HepG2 (cell line): Measurements from ENCODE around the gene PEPD. TPM values are rescaled to one million over a fixed set of nuclear protein-coding genes. Genes with fewer than 3 reads are reported as not detected.
A peak's percentile ranks its signal among the peaks of the same experiment; 100 is the strongest.

ENCODE experiments used
- ARNT ChIP-seq: fragments of 450-650 bp; IDR thresholded peaks from 2 replicates; pipeline ENCODE4 v1.6.1; 2017
- ARNT2 ChIP-seq: sonication (generic); formaldehyde crosslinking; IDR thresholded peaks from 2 replicates; pipeline ENCODE4 v1.8.0; 2022; ENCODE audit warnings: mild to moderate bottlenecking, low read depth, missing genetic modification reagents, moderate library complexity
- CENPX ChIP-seq: sonication (generic); formaldehyde crosslinking; IDR thresholded peaks from 2 replicates; pipeline ENCODE4 v1.9.0; 2021; ENCODE audit warnings: mild to moderate bottlenecking, missing genetic modification reagents, moderate library complexity
- CHCHD3 ChIP-seq: sonication (generic); formaldehyde crosslinking; IDR thresholded peaks from 2 replicates; pipeline ENCODE4 v1.8.0; 2022; ENCODE audit warnings: mild to moderate bottlenecking, missing genetic modification reagents, moderate library complexity
- ETV5 ChIP-seq: IDR thresholded peaks from 2 replicates; pipeline ENCODE4 v1.6.1; 2018; ENCODE audit warnings: missing biosample characterization, missing genetic modification reagents, inconsistent platforms, borderline replicate concordance
- FOSL2 ChIP-seq: sonication (generic); formaldehyde crosslinking; IDR thresholded peaks from 2 replicates; pipeline ENCODE4 v1.4.0; 2020; ENCODE audit warnings: missing genetic modification reagents
- IRF2 ChIP-seq: IDR thresholded peaks from 2 replicates; pipeline ENCODE4 v1.6.1; 2018; ENCODE audit warnings: missing genetic modification reagents, missing compliant biosample characterization
- IRX3 ChIP-seq: sonication (generic); formaldehyde crosslinking; IDR thresholded peaks from 2 replicates; pipeline ENCODE4 v1.8.1; 2023; ENCODE audit warnings: mild to moderate bottlenecking, low read depth, missing genetic modification reagents, borderline replicate concordance
- MTA3 ChIP-seq: sonication (generic); formaldehyde crosslinking; IDR thresholded peaks from 2 replicates; pipeline ENCODE4 v1.4.0; 2020; ENCODE audit warnings: missing genetic modification reagents
- MTF2 ChIP-seq: sonication (generic); formaldehyde crosslinking; IDR thresholded peaks from 2 replicates; pipeline ENCODE4 v1.5.0; 2020; ENCODE audit warnings: missing genetic modification reagents, borderline replicate concordance
- NR2F2 ChIP-seq: IDR thresholded peaks from 2 replicates; pipeline ENCODE4 v1.6.1; 2012; ENCODE audit warnings: low read depth, inconsistent platforms, borderline replicate concordance
- SP140L ChIP-seq: sonication (generic); formaldehyde crosslinking; IDR thresholded peaks from 2 replicates; pipeline ENCODE4 v1.4.0; 2020; ENCODE audit warnings: missing genetic modification reagents, borderline replicate concordance
- THYN1 ChIP-seq: sonication (generic); formaldehyde crosslinking; IDR thresholded peaks from 2 replicates; pipeline ENCODE4 v1.8.1; 2023; ENCODE audit warnings: low read depth, mild to moderate bottlenecking, moderate library complexity, missing genetic modification reagents, borderline replicate concordance
- ZFP82 ChIP-seq: sonication (generic); formaldehyde crosslinking; IDR thresholded peaks from 2 replicates; pipeline ENCODE4 v1.5.1; 2020; ENCODE audit warnings: mild to moderate bottlenecking, missing genetic modification reagents, borderline replicate concordance
- ZNF235 ChIP-seq: sonication (generic); formaldehyde crosslinking; IDR thresholded peaks from 2 replicates; pipeline ENCODE4 v1.8.1; 2023; ENCODE audit warnings: mild to moderate bottlenecking, missing genetic modification reagents, borderline replicate concordance
- ZNF75D ChIP-seq: sonication (generic); formaldehyde crosslinking; IDR thresholded peaks from 2 replicates; pipeline ENCODE4 v1.8.1; 2023; ENCODE audit warnings: missing genetic modification reagents, mild to moderate bottlenecking, borderline replicate concordance
- ZNF850 ChIP-seq: sonication (generic); formaldehyde crosslinking; conservative IDR thresholded peaks from 2 replicates; pipeline ENCODE4 v1.9.0; 2021; ENCODE audit warnings: mild to moderate bottlenecking, missing genetic modification reagents
- polyA plus RNA-seq, 8 experiments: library from polyadenylated mRNA; depleted of rRNA in 3 of 8; stranded (reverse) in 7 of 8; unstranded in 1 of 8; fragments of >200 nt; fragmentation: Illumina TruSeq in 4 of 8; extraction: Trizol in 4 of 8; gene quantifications; 2 replicates each; pipeline versions ENCODE4 v1.2.1 to v1.2.3, GENCODE V29; 2011 to 2016; ENCODE audit warnings: low read depth in 4 of 8, missing spikeins in 1 of 8, mixed read lengths in 1 of 8; ENCODE audit not compliant: insufficient read depth in 1 of 8
- total RNA-seq, 5 experiments: library from RNA; depleted of rRNA; stranded (reverse); fragments of >200 nt; fragmentation: Illumina TruSeq; extraction: Trizol; gene quantifications; 2 replicates each; pipeline ENCODE4 v1.2.3, GENCODE V29; 2016; ENCODE audit warnings: low read depth in 1 of 5
- TF ChIP-seq, protein P1 (sequence below): IDR thresholded peaks from 2 replicates; pipeline ENCODE4 v1.6.1; 2012; ENCODE audit warnings: low read length, improper control_type of control experiment
- TF ChIP-seq, protein P2 (sequence below): sonication (generic); formaldehyde crosslinking; IDR thresholded peaks from 2 replicates; pipeline ENCODE4 v1.4.0; 2020; ENCODE audit warnings: missing genetic modification reagents
- TF ChIP-seq, protein P3 (sequence below): sonication (generic); formaldehyde crosslinking; IDR thresholded peaks from 2 replicates; pipeline ENCODE4 v1.8.0; 2022; ENCODE audit warnings: mild to moderate bottlenecking, missing genetic modification reagents, borderline replicate concordance

Gene PEPD
- total and polyA plus RNA-seq, 2 of the 13 experiments (the other 11 are each of a cell fraction or from before 2014, with no cell fraction given) = 60.7 to 75.1 TPM

- TF ChIP-seq, protein P1, sequence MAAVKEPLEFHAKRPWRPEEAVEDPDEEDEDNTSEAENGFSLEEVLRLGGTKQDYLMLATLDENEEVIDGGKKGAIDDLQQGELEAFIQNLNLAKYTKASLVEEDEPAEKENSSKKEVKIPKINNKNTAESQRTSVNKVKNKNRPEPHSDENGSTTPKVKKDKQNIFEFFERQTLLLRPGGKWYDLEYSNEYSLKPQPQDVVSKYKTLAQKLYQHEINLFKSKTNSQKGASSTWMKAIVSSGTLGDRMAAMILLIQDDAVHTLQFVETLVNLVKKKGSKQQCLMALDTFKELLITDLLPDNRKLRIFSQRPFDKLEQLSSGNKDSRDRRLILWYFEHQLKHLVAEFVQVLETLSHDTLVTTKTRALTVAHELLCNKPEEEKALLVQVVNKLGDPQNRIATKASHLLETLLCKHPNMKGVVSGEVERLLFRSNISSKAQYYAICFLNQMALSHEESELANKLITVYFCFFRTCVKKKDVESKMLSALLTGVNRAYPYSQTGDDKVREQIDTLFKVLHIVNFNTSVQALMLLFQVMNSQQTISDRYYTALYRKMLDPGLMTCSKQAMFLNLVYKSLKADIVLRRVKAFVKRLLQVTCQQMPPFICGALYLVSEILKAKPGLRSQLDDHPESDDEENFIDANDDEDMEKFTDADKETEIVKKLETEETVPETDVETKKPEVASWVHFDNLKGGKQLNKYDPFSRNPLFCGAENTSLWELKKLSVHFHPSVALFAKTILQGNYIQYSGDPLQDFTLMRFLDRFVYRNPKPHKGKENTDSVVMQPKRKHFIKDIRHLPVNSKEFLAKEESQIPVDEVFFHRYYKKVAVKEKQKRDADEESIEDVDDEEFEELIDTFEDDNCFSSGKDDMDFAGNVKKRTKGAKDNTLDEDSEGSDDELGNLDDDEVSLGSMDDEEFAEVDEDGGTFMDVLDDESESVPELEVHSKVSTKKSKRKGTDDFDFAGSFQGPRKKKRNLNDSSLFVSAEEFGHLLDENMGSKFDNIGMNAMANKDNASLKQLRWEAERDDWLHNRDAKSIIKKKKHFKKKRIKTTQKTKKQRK = no peak
- TF ChIP-seq ARNT (no peak), CENPX (CRISPR knock-in tag) (no peak), ETV5 (CRISPR knock-in tag) (no peak; the same call in 1 of the 2 replicates), ZNF235 (CRISPR knock-in tag) (peak; percentile 97; the same call in 1 of the 2 replicates), IRX3 (peak; percentile 99), IRF2 (peak; percentile 93), MTF2 (CRISPR knock-in tag) (peak; percentile 97), ARNT2 (CRISPR knock-in tag) (peak; percentile 100), ZNF850 (0 out of 2 replicates have a peak, but pooled peaks have one; percentile 74), SP140L (peak; percentile 83; the same call in 1 of the 2 replicates), ZFP82 (CRISPR knock-in tag) (peak; percentile 77; the same call in 1 of the 2 replicates), MTA3 (CRISPR knock-in tag) (no peak), ZNF75D (CRISPR knock-in tag) (0 out of 2 replicates have a peak, but pooled peaks have one; percentile 94), NR2F2 (peak; percentile 60; the same call in 1 of the 2 replicates), THYN1 (peak; percentile 46; the same call in 1 of the 2 replicates), FOSL2 (CRISPR knock-in tag) (peak; percentile 79), CHCHD3 (CRISPR knock-in tag) (peak; percentile 98)
- TF ChIP-seq, protein P2, sequence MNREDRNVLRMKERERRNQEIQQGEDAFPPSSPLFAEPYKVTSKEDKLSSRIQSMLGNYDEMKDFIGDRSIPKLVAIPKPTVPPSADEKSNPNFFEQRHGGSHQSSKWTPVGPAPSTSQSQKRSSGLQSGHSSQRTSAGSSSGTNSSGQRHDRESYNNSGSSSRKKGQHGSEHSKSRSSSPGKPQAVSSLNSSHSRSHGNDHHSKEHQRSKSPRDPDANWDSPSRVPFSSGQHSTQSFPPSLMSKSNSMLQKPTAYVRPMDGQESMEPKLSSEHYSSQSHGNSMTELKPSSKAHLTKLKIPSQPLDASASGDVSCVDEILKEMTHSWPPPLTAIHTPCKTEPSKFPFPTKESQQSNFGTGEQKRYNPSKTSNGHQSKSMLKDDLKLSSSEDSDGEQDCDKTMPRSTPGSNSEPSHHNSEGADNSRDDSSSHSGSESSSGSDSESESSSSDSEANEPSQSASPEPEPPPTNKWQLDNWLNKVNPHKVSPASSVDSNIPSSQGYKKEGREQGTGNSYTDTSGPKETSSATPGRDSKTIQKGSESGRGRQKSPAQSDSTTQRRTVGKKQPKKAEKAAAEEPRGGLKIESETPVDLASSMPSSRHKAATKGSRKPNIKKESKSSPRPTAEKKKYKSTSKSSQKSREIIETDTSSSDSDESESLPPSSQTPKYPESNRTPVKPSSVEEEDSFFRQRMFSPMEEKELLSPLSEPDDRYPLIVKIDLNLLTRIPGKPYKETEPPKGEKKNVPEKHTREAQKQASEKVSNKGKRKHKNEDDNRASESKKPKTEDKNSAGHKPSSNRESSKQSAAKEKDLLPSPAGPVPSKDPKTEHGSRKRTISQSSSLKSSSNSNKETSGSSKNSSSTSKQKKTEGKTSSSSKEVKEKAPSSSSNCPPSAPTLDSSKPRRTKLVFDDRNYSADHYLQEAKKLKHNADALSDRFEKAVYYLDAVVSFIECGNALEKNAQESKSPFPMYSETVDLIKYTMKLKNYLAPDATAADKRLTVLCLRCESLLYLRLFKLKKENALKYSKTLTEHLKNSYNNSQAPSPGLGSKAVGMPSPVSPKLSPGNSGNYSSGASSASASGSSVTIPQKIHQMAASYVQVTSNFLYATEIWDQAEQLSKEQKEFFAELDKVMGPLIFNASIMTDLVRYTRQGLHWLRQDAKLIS (CRISPR knock-in tag) = no peak
- TF ChIP-seq, protein P3, sequence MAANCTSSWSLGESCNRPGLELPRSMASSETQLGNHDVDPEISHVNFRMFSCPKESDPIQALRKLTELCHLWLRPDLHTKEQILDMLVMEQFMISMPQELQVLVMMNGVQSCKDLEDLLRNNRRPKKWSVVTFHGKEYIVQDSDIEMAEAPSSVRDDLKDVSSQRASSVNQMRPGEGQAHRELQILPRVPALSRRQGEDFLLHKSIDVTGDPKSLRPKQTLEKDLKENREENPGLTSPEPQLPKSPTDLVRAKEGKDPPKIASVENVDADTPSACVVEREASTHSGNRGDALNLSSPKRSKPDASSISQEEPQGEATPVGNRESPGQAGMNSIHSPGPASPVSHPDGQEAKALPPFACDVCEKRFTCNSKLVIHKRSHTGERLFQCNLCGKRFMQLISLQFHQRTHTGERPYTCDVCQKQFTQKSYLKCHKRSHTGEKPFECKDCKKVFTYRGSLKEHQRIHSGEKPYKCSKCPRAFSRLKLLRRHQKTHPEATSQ = peak; percentile 96
Measured at GRCh38 chr19:33392341-33393285, 129.0 kb downstream of the PEPD start (continued).
